ENCODE results near the gene ISCA2.

ISCA2 gene

DNA sequence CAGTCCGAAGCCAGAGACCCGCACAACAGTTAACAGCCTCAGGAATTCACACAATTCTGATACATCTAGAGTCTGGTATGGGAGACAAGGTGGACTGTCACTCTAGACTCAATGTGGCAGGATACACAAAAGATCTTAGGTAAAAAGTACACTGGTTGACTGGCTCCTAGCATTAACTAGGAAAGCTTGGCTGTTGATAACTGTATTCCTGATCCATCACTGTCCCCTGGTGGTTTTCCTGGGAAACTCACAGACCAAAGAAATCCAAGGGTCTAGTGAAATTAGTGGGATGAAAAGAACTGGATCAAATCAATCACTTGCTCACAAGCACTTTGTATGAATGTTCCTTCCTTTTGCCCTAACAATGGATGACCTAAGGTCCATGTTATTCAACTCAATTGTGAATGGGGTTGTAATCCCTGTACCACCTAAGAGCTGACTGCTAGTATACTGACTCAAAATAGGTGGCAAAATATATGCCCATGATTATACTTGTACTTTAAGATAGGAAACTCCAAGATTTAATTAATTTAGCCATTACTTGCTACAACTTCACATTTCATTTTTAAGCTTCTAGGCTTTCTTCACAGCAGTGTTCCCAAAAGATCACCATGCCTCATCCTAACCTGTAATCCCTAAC, 14.4 kb upstream of the ISCA2 start:
- in situ Hi-C loops (cut with HindIII; ENCODE audit: low sequenced_read_pairs): no loop called here
- TF ChIP-seq, protein P1, sequence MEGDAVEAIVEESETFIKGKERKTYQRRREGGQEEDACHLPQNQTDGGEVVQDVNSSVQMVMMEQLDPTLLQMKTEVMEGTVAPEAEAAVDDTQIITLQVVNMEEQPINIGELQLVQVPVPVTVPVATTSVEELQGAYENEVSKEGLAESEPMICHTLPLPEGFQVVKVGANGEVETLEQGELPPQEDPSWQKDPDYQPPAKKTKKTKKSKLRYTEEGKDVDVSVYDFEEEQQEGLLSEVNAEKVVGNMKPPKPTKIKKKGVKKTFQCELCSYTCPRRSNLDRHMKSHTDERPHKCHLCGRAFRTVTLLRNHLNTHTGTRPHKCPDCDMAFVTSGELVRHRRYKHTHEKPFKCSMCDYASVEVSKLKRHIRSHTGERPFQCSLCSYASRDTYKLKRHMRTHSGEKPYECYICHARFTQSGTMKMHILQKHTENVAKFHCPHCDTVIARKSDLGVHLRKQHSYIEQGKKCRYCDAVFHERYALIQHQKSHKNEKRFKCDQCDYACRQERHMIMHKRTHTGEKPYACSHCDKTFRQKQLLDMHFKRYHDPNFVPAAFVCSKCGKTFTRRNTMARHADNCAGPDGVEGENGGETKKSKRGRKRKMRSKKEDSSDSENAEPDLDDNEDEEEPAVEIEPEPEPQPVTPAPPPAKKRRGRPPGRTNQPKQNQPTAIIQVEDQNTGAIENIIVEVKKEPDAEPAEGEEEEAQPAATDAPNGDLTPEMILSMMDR (IDR thresholded peaks at IDR 0.05; ENCODE audit: low read depth, low read length): peak; percentile 78
- H3K4me3 ChIP-seq (ENCODE audit: low read depth, low read length): no peak overlapping the region
- peak; percentile 20 for DNase-seq (ENCODE audit: low read depth, low spot score)

DNA sequence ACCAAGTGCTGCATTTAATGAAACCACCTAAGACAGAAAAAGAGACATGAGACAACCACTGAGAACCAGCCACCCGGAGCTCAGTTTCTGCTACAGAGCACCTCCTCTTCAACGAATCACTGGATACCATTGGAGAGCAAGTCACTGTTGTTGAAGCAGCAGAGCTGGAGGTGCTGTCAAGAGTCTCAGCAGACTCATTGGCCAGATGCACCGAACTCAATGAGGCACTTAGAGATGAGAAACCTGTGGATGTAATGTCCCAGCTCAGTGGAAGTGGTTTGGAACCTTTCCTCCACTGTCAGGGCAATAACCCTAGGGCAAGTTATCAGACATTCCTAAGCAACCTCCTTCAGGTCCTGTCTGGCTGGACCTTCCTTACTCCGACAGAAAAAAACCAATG, 13.5 kb upstream of the ISCA2 start:
- no peak for DNase-seq (ENCODE audit: low read depth, low spot score)
- H3K4me3 ChIP-seq (ENCODE audit: low read depth, low read length): no peak overlapping the region
- TF ChIP-seq, protein P1 (IDR thresholded peaks at IDR 0.05; ENCODE audit: low read depth, low read length): no peak
- in situ Hi-C loops (cut with HindIII; ENCODE audit: low sequenced_read_pairs): no loop called here

GRCh38 chr14:74482571-74482970, 11.0 kb upstream of the ISCA2 start:
- DNase-seq (ENCODE audit: low read depth, low spot score): no peak
- H3K4me3 ChIP-seq (ENCODE audit: low read depth, low read length): no peak overlapping the region
- TF ChIP-seq, protein P1 (IDR thresholded peaks at IDR 0.05; ENCODE audit: low read depth, low read length): no peak
- in situ Hi-C loops (cut with HindIII; ENCODE audit: low sequenced_read_pairs): no loop called here

- H3K4me3 ChIP-seq (ENCODE audit: low read depth, low read length): no peak overlapping the region
- TF ChIP-seq, protein P1 (IDR thresholded peaks at IDR 0.05; ENCODE audit: low read depth, low read length): no peak
- in situ Hi-C loops (cut with HindIII; ENCODE audit: low sequenced_read_pairs): no loop called here
- no peak for DNase-seq (ENCODE audit: low read depth, low spot score)
Observed at GRCh38 chr14:74483321-74483720, 10.2 kb upstream of the ISCA2 start.

- DNase-seq (ENCODE audit: low read depth, low spot score): no peak
- no peak overlapping the region for H3K4me3 ChIP-seq (ENCODE audit: low read depth, low read length)
- in situ Hi-C loops (cut with HindIII; ENCODE audit: low sequenced_read_pairs): no loop called here
- TF ChIP-seq, protein P1 (IDR thresholded peaks at IDR 0.05; ENCODE audit: low read depth, low read length): no peak
Observed at GRCh38 chr14:74486164-74486563, 7.4 kb upstream of the ISCA2 start.

- TF ChIP-seq, protein P1 (IDR thresholded peaks at IDR 0.05; ENCODE audit: low read depth, low read length): no peak
- DNase-seq (ENCODE audit: low read depth, low spot score): peak; percentile 62
- in situ Hi-C loops (cut with HindIII; ENCODE audit: low sequenced_read_pairs): no loop called here
- H3K4me3 ChIP-seq (ENCODE audit: low read depth, low read length): no peak overlapping the region
Observed at GRCh38 chr14:74488786-74489397, 4.7 kb upstream of the ISCA2 start.
